ENCODE measurements around the gene TRIM14. TPM values are rescaled to one million over a fixed set of nuclear protein-coding genes. Genes with fewer than 3 reads are reported as not detected.

Gene TRIM14
- total and polyA plus RNA-seq, 10 of the 15 experiments (the other 5 are each of a cell fraction or from before 2014, with no cell fraction given), result 8.6 to 53.3 (median 35.7) TPM

DNA sequence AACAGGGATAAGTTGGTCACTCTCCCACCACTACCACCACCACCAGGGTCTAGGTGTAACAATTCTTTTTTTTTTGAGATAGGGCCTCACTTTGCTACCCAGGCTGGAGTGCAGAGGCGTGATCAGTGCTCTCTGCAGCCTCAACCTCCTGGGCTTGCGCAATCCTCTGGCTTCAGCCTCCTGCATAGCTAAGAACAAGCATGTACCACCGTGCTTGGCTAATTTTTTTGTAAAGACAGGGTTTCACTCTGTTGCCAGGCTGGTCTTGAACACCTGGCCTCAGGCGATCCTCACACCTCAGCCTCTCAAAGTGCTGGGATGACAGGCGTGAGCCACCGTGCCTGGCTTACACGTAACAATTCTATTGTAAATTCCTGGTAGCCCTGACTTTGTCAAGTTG is 45.9 kb upstream of the TRIM14 start:
- H4K20me1 ChIP-seq (ENCODE audit: control insufficient read depth, insufficient read depth), result no peaks in the 10 kb centered on the region
- WGBS (ENCODE audit: insufficient coverage, insufficient replicate concordance, low lambda C conversion rate, missing lambda C conversion rate), result 70% methylated on average over 7 of the region's 7 CpGs
- no peaks in the 10 kb centered on the region for H3K79me2 ChIP-seq (ENCODE audit: control insufficient read depth, insufficient read depth, low read length)
- in situ Hi-C loops (cut with MboI) (no loop called here), intact Hi-C loops (cut with micrococcal nuclease; ENCODE audit: unreplicated experiment) (no loop called here)
- no peak overlapping the region for H2AFZ ChIP-seq (ENCODE audit: control insufficient read depth, low read depth, low read length)
- SMC1A ChIA-PET (ENCODE audit: uncharacterized antibody, unreplicated experiment), result no interaction called here
- ATAC-seq, result no peak
- no peak overlapping the region for H3K4me2 ChIP-seq (ENCODE audit: control insufficient read depth, insufficient read depth)
- no peak overlapping the region for H3K27ac ChIP-seq (ENCODE audit: control insufficient read depth, insufficient read depth)
- peaks cover 21% of the 10 kb centered on the region for H3K4me1 ChIP-seq (ENCODE audit: control insufficient read depth, insufficient read depth, low read length)
- CTCF ChIA-PET, result no interaction called here
- TF ChIP-seq IRF4 (IDR thresholded peaks at IDR 0.05; ENCODE audit: low read depth, low read length), result no peak
- no peak for TF ChIP-seq NFYB (IDR thresholded peaks at IDR 0.05; ENCODE audit: insufficient read depth, low read depth, low read length)
- TF ChIP-seq MEF2A (IDR thresholded peaks at IDR 0.05; ENCODE audit: insufficient read depth, low read depth, low read length), result no peak
- TF ChIP-seq, protein P1, sequence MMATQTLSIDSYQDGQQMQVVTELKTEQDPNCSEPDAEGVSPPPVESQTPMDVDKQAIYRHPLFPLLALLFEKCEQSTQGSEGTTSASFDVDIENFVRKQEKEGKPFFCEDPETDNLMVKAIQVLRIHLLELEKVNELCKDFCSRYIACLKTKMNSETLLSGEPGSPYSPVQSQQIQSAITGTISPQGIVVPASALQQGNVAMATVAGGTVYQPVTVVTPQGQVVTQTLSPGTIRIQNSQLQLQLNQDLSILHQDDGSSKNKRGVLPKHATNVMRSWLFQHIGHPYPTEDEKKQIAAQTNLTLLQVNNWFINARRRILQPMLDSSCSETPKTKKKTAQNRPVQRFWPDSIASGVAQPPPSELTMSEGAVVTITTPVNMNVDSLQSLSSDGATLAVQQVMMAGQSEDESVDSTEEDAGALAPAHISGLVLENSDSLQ (IDR thresholded peaks at IDR 0.05), result no peak
- TF ChIP-seq, protein P2, sequence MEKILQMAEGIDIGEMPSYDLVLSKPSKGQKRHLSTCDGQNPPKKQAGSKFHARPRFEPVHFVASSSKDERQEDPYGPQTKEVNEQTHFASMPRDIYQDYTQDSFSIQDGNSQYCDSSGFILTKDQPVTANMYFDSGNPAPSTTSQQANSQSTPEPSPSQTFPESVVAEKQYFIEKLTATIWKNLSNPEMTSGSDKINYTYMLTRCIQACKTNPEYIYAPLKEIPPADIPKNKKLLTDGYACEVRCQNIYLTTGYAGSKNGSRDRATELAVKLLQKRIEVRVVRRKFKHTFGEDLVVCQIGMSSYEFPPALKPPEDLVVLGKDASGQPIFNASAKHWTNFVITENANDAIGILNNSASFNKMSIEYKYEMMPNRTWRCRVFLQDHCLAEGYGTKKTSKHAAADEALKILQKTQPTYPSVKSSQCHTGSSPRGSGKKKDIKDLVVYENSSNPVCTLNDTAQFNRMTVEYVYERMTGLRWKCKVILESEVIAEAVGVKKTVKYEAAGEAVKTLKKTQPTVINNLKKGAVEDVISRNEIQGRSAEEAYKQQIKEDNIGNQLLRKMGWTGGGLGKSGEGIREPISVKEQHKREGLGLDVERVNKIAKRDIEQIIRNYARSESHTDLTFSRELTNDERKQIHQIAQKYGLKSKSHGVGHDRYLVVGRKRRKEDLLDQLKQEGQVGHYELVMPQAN (conservative IDR thresholded peaks at IDR 0.05), result no peak
- TF ChIP-seq JUNB (IDR thresholded peaks at IDR 0.05), result no peak
- no peak for TF ChIP-seq MYB (IDR thresholded peaks at IDR 0.05; ENCODE audit: borderline replicate concordance, low read depth, low read length)
- TF ChIP-seq ZNF207 (IDR thresholded peaks at IDR 0.05; ENCODE audit: borderline replicate concordance), result no peak
- no peak for TF ChIP-seq CHD4 (IDR thresholded peaks at IDR 0.05)
- TF ChIP-seq SUZ12 (IDR thresholded peaks at IDR 0.05; ENCODE audit: unreplicated experiment), result no peak
- no peak for TF ChIP-seq GABPA (IDR thresholded peaks at IDR 0.05; ENCODE audit: low read depth)
- TF ChIP-seq, protein P3, sequence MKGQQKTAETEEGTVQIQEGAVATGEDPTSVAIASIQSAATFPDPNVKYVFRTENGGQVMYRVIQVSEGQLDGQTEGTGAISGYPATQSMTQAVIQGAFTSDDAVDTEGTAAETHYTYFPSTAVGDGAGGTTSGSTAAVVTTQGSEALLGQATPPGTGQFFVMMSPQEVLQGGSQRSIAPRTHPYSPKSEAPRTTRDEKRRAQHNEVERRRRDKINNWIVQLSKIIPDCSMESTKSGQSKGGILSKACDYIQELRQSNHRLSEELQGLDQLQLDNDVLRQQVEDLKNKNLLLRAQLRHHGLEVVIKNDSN (IDR thresholded peaks at IDR 0.05; ENCODE audit: borderline replicate concordance, extremely low read length, insufficient read depth, low read depth, low read length), result no peak
- TF ChIP-seq TAF1 (IDR thresholded peaks at IDR 0.05; ENCODE audit: borderline replicate concordance, low read depth, low read length), result no peak
- TF ChIP-seq, protein P4, sequence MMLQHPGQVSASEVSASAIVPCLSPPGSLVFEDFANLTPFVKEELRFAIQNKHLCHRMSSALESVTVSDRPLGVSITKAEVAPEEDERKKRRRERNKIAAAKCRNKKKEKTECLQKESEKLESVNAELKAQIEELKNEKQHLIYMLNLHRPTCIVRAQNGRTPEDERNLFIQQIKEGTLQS (IDR thresholded peaks at IDR 0.05; ENCODE audit: borderline replicate concordance, extremely low read depth, low read depth, low read length), result no peak
- TF ChIP-seq, protein P5, sequence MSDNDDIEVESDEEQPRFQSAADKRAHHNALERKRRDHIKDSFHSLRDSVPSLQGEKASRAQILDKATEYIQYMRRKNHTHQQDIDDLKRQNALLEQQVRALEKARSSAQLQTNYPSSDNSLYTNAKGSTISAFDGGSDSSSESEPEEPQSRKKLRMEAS (IDR thresholded peaks at IDR 0.05; ENCODE audit: low read depth, low read length), result no peak
- no peak for DNase-seq (ENCODE audit: low read depth, low spot score)
- no peaks in the 10 kb centered on the region for H3K27me3 ChIP-seq (replicated peaks in 1 of 2; ENCODE audit: control insufficient read depth in 2 of 2, insufficient read depth in 2 of 2, low read length in 1 of 2)
- POLR2A ChIA-PET, result no interaction called here
- H3K4me3 ChIP-seq, result no peak overlapping the region
- no peaks in the 10 kb centered on the region for H3K36me3 ChIP-seq (ENCODE audit: control insufficient read depth in 2 of 2, insufficient read depth in 2 of 2, low read length in 1 of 2)
- RAD21 ChIA-PET (ENCODE audit: unreplicated experiment), result no interaction called here
- BruUV-seq (replicated peaks), result no TSS peak
- H3K9me3 ChIP-seq (replicated peaks; ENCODE audit: control insufficient read depth, insufficient read depth, low read length), result no peaks in the 10 kb centered on the region
- no peak for FAIRE-seq
- H3K9ac ChIP-seq (ENCODE audit: control insufficient read depth, insufficient read depth, low read length), result no peak overlapping the region
